Measurements from ENCODE around the gene RPA3. TPM values are rescaled to one million over a fixed set of nuclear protein-coding genes. Genes with fewer than 3 reads are reported as not detected.

The RPA3 gene
- total RNA-seq, 1 donor from 2014 or later: 33.7 TPM

DNA sequence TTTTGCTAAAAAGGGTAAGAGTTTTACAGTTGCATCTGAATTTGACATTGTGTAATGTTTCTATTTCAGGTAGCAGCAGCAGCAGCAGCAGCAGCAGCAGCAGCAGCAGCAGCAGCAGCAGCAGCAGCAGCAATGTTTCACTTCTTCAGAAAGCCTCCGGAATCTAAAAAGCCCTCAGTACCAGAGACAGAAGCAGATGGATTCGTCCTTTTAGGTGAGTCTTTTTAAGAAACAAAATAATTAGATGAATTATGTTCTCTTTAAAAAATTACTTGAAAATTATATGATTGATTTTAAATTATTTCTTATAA, 45.2 kb downstream of the RPA3 start:
- TF ChIP-seq, protein P1, sequence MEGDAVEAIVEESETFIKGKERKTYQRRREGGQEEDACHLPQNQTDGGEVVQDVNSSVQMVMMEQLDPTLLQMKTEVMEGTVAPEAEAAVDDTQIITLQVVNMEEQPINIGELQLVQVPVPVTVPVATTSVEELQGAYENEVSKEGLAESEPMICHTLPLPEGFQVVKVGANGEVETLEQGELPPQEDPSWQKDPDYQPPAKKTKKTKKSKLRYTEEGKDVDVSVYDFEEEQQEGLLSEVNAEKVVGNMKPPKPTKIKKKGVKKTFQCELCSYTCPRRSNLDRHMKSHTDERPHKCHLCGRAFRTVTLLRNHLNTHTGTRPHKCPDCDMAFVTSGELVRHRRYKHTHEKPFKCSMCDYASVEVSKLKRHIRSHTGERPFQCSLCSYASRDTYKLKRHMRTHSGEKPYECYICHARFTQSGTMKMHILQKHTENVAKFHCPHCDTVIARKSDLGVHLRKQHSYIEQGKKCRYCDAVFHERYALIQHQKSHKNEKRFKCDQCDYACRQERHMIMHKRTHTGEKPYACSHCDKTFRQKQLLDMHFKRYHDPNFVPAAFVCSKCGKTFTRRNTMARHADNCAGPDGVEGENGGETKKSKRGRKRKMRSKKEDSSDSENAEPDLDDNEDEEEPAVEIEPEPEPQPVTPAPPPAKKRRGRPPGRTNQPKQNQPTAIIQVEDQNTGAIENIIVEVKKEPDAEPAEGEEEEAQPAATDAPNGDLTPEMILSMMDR (conservative IDR thresholded peaks at IDR 0.05; ENCODE audit: low read depth, low read length): no peak

DNA sequence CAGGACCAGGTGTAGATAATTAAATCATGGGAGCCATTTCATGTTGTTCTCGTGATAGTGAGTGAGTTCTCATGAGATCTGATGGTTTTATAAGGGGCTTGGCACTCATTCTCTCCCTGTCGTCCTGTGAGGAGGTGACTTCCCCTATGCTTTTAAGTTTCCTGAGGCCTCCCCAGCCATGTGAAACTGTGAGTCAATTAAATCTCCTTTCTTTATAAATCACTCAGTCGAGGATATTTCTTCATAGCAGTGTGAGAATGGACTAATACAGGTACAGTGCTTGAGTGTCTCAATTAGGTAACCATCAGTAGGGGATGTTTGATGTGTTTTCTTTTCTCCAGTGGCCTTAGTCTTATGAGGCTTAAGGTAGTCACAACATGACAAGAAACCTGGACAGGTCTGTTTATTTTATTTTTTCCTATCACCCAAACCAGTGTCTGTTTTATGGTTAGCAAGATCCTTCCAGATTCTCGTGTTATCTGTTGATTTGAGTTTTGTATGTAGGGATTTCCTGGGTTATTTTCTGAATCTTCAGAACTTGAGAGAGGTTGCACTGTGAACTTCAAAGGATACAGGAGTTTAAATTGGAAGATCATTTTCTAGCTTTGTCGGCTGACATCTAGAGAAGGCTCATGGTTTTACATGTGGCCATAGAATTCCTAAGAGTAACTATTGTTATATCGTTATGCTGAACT, 45.7 kb downstream of the RPA3 start:
- no peak for DNase-seq (ENCODE audit: low read depth)
- TF ChIP-seq, protein P1 (conservative IDR thresholded peaks at IDR 0.05; ENCODE audit: low read depth, low read length): no peak

More for the DNA sequence above, 45.2 kb downstream of the RPA3 start:
- no peak for DNase-seq (ENCODE audit: low read depth)
- H3K4me3 ChIP-seq (ENCODE audit: low read depth, low read length): no peak overlapping the region

DNA sequence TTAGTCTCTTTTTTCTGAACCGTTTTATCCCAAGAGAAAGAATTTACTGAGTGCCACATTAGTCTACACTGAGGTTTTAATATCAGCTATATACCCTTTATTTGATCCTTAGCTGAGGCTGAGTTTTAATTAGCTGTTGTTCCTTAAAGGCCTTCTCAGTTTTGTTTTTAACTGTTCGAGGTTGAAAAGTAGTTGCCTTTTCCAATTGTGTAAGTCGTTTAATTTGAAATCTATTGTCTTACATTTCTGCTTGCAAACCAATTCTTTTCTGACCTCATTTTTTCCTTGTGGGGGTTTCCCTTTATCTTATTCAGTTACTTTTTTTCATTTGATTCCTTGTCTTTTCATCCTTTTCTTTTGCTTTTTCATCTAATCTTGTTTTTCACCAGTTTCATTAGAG, 47.0 kb downstream of the RPA3 start:
- no peak overlapping the region for H3K4me3 ChIP-seq (ENCODE audit: low read depth, low read length)
- TF ChIP-seq, protein P1 (conservative IDR thresholded peaks at IDR 0.05; ENCODE audit: low read depth, low read length): no peak
- DNase-seq (ENCODE audit: low read depth): no peak

More for the DNA sequence above, 45.7 kb downstream of the RPA3 start:
- H3K4me3 ChIP-seq (ENCODE audit: low read depth, low read length): no peak overlapping the region

DNA sequence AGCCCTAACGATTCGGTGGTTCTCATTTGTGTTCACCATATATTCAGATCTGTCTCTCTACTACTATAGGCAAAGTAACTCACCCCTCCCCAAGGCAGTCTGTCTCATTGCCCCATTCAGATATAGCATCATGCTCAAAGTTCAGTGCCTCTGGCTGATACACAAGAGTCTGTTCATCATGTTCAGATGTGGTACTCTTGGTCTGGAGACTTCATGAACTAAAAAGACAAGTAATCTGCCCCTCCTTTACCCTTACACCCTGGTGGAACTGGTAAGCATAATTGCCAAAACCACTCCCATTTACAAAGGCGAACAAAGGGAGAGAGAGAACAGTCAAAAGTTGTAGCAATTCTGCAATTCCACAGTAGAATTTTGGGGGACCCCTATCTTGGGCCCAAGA, 47.9 kb downstream of the RPA3 start:
- H3K4me3 ChIP-seq (ENCODE audit: low read depth, low read length): no peak overlapping the region
- no peak for DNase-seq (ENCODE audit: low read depth)
- TF ChIP-seq, protein P1 (conservative IDR thresholded peaks at IDR 0.05; ENCODE audit: low read depth, low read length): no peak

DNA sequence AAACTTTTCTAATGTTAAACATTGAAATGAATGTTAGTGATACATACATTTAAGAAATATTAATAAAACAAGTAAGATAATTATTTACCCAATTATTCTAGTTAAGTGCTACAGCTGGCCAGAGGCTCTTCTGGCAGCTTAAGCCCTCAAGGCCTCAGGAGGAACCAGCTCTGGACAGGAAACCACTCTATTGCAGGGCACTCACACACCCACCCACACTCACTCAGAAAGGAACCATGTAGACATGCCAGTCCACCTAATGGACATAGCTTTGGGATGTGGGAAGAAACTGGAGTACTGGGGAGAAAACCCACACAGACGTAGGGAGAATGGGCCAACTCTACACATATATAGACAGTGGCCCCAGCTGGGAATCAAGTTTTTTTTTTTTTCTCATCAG, 49.7 kb downstream of the RPA3 start:
- no peak for DNase-seq (ENCODE audit: low read depth)
- TF ChIP-seq, protein P1 (conservative IDR thresholded peaks at IDR 0.05; ENCODE audit: low read depth, low read length): no peak

DNA sequence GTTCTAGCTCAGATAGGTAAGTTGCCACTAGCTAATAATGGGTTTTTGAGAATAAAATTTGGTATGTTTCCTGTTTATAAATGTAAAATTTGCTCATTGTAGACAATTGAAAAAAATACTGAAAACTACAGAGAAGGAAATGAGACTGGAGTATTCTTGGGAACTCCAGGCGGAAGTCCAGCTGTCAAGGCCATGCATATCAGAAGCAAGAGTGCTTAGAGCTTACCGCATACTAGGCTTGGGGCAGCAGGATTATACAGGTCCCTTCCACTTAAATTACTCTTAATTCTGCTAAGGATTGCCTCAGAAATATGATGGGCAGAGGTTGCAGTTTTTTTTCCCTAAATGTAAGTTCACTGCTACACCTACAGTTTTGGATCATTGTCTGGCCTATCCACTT, 51.2 kb downstream of the RPA3 start:
- no peak overlapping the region for H3K4me3 ChIP-seq (ENCODE audit: low read depth, low read length)
- TF ChIP-seq, protein P1 (conservative IDR thresholded peaks at IDR 0.05; ENCODE audit: low read depth, low read length): no peak
- DNase-seq (ENCODE audit: low read depth): no peak

More for the DNA sequence above, 49.7 kb downstream of the RPA3 start:
- H3K4me3 ChIP-seq (ENCODE audit: low read depth, low read length): no peak overlapping the region

DNA sequence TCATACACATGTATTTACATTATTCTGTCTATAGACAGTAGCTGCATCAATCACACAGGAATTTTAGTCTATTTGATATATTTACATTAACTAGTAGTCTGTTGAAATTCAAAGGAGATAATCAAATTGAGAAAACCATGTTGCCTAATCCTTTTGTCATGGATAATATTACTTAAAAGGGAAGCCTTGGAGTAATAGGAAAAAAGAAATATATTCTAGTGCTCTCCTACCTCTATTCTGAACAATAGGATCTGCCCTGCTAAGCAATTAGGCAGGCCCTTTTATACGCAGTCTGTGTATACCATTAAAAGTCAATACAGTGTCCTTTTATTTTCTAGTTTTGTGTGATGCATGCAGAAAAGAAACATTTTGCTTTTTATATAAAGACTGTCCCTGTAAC, 53.4 kb downstream of the RPA3 start:
- no peak overlapping the region for H3K4me3 ChIP-seq (ENCODE audit: low read depth, low read length)
- TF ChIP-seq, protein P1 (conservative IDR thresholded peaks at IDR 0.05; ENCODE audit: low read depth, low read length): no peak
- no peak for DNase-seq (ENCODE audit: low read depth)

Data from epithelial cell of proximal tubule (primary cell).